Pulmonary artery endothelial cell (primary cell): ENCODE results near the gene TVP23A. TPM values are rescaled to one million over a fixed set of nuclear protein-coding genes. Genes with fewer than 3 reads are reported as not detected.
"Not testable (repeated sequence)": the region's sequence is repeated elsewhere in the genome, so short reads cannot be mapped to it uniquely, and the experiment has no call there.

Experiments
- DNase-seq: peaks from one replicate; pipeline ENCODE4 v3.0.0-alpha.2; 2011; ENCODE audit warnings: low read depth, low spot score
- total RNA-seq: library from RNA; depleted of rRNA; stranded (reverse); fragments of >200 nt; gene quantifications from 2 replicates; pipeline ENCODE4 v1.2.3, GENCODE V29; 2014

TVP23A gene
- total RNA-seq, 1 donor from 2014 or later: not detected

- DNase-seq: no peak
Observed at GRCh38 chr16:10752843-10753523, 65.6 kb downstream of the TVP23A start.

DNA sequence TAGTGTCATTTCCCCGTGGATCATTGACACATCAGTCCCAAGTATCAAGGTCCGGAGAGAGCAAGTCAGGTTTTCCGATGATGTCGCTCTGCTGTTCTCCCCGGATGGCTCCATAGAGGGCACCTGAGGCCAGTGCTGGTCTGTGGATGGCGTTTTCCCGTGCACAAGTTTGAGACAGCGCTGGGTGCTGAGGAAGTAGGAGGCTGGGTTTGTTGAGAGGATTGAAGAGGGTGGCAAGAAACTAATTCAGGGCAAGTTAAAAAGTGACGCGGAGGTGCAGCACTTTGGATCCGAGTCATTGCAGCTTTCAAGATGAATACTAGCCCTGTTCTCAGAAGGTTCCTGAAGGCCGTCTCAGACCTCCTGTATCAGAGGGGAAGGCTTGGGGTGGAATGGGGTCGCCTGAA, 67.3 kb downstream of the TVP23A start:
- DNase-seq: no peak

- no peak for DNase-seq
Observed at GRCh38 chr16:10750793-10751192, 67.8 kb downstream of the TVP23A start.

DNA sequence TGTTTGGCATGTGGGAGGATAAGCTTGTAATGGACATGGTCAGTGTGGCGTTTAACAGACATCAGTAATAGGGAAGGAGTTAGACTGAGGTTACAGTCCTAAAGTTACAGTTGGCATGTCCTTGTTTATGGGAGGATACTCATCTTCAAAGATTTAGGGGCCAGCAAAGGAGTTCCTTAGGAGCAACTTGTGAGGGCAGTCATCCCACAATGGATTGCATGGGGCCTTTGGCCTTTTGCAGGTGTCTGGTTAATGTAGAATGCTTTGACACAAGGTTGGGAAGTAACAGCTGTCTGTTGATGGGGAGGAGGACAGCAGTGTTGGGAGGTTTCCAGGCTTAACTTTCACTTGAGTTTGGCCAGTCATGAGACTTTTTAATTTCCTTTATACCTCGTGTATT, 72.8 kb downstream of the TVP23A start:
- no peak for DNase-seq

GRCh38 chr16:10744370-10745030, 74.1 kb downstream of the TVP23A start:
- no peak for DNase-seq

DNA sequence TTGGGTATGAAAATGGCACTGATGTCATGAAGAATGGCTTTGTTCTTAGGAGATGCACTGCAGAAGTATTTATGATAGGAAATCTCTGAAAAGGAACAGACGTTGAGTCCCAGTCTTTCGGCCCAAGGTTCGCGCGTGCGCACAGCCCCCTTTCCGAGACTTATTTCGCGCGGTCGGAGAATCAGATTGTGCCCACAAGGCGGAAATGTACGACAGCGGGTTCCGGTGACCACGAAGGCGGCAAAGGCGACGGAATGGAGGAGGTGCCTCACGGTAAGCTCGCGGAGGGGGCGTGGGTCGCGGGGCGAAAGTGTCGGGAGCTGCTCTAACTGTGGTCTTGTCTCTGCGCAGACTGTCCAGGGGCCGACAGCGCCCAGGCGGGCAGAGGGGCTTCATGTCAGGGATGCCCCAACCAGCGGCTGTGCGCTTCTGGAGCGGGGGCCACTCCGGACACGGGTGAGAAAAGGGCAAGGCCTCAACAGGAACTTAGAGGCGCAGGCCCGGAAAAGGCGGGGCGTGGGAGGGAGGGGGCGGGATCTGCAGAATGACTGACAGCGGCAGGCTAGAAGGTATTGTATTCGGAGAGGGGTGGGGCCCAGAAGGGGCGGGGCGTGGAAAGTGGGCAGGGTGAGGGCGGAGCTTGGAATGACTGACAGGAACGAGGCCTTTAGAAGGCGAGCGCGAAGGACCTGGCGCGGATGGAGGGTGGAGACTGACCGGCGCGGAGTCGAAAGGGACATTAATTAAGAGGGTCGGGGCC, 74.8 kb downstream of the TVP23A start, which contains the start of gene NUBP1:
Gene NUBP1, plus strand, starts transcription at position 233 of the 760 bp plus-strand sequence. Its CDS starts 22 bp downstream, at position 255.
- DNase-seq: peak; percentile 95

GRCh38 chr16:10743227-10743609, 75.4 kb downstream of the TVP23A start:
- no peak for DNase-seq

DNA sequence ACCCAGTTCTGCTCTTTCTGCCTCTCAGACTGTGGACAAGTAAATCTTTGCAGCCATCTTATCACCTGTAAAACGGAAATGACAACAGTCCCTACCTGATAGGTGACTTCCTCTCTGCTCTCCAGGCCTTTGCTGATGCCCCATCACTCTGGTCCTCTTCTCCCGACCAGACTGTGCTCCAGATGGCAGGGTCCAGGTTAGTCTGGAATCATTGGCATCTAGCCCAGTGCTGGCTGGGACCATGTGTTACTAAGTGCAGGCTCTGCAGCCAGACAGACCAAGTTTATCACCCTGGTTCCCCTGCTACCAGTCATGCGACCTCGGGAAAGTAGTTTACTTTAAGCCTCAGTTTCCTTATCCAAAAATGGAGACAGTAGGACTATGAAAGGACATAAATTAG, 76.8 kb downstream of the TVP23A start:
- no peak for DNase-seq

DNA sequence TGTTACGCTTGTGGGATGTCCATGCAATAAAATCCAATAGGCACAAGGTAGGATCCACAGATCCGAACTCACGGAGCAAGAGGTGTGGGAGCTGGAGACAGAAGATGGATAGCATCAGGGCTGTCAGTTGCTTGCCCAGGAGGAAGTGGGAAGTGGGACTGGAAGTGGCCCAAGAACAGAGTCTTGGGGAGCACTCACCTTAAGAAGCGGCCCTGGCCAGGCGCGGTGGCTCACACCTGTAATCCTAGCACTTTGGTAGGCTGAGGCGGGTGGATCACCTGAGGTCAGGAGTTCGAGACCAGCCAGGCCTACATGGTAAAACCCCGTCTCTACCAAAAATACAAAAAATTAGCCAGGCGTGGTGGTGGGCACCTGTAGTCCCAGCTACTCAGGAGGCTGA, 77.3 kb downstream of the TVP23A start:
- not testable (repeated sequence) for DNase-seq

- DNase-seq: no peak
Observed at GRCh38 chr16:10740845-10741208, 77.8 kb downstream of the TVP23A start.

DNA sequence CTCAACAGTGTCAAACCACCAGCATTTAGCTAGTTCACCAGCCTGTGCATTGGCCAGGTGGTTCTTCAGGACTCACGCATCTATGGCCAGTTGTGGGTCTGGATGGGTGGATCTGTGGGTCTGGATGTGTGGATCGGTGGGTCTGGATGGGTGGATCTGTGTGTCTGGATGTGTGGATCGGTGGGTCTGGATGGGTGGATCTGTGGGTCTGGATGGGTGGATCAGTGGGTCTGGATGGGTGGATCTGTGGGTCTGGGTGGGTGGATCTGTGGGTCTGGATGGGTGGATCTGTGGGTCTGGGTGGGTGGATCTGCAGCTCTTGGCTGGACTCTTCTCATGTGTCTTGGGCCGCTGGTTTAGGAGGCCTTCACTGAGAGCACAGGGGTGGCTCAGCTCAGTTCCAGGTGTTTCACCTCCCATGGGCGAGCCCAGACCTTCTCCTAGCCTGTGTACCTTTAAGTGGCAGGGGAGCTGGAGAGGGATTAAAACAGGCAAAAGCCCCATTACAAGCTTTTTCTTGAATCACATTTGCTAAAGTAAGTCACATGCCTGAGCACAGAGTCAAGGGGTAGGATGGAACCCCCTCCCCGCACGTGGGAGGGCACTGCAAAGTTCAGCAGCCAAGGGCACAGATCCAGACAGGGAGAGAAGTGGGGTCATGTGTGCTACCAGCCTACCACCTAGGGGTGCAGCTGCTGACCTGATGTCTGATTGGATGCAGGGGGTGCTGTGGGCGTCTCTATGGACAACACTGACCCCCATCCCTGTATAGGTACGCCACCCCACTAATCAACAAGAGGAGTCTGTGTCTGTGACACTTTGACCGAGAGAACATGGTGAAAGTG, 78.4 kb downstream of the TVP23A start:
- DNase-seq: no peak

- no peak for DNase-seq
Observed at GRCh38 chr16:10738231-10739077, 80.1 kb downstream of the TVP23A start.

DNA sequence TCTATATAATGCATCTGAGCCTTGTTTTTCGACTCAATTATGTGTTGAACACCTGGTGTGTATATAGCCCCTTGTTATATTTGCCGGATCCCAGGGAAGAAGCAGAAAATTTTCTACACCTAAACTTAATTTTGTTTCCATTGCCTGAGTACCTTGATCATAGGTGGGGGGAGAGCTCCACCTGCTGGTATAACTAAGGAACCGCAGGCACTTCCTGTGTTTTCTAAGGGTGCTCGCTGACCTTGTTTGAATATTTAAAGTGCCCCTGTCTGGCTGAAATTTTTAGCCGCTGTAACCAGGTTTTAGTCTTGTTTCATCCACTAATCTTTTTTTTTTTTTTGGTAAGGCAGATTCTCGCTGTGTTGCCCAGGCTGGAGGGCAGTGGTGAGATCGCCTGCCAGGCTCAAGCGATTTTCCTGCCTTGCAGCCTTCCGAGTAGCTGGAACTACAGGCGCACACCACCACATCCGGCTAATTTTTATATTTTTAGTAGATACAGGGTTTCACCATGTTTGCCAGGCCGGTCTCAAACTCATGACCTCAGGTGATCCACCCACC, 81.4 kb downstream of the TVP23A start:
- no peak for DNase-seq

DNA sequence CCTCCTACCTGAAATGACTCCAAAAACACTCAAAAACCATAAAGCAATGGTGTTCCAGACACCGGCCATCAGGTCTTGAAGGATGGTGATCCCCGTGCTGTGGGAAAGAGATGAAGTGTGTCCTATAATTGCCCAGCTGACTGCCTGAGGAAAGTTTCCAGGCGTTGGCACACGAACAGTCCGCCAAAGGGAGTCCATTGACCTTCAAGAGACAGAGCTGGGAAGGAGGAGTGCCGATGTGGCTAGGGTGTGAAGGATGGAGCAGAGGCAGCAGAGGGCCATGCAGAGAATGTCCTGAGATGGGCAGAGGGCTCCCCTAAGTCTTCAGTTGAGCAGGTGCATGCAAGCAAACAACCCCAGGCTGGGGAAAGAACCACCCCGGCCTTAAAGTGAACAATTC, 86.8 kb downstream of the TVP23A start:
- DNase-seq: no peak

DNA sequence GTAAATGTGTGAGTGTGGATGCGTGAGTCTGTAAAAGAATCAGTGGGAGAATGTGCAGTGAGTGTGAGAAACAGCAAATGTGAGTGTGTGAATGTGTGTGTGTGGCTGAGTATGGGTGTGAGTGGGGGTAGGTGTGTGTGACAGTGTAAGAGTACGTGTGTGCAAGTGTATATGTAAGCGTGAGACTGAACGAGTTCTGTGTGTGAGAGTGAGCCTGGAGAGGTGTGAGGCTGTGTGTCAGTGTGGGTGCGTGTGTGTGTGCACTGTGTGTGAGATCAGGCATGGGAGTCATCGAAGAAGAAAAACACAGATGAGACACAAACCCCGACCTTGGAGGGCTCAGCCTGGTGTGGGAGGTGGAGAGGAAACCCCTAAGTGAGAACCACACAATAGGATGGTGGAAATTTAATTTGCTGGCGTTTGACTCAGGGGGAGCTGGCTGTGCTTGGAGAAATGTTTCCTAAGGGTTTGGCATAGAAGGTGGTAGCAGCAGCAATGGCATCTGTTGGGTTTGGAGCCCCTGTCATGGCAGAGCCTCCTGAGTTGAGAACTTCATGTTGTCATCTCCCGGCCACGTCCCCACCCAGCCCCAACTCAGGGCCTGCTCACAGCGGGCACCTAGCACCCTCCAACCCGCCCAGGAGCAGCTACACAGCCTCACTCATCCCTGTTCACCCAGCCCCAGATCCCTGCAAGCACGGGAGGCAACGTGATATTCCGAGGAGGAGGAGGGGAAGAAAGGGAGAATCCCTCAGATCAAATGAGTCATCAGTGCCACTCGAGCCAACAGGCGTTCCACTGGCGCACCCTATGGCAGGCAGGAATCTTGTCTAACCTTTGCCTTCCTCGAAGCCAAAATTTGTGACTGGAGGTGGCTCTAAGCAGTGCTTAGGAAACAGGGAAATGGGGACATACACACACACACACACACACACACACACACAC, 89.2 kb downstream of the TVP23A start:
- no peak for DNase-seq

DNA sequence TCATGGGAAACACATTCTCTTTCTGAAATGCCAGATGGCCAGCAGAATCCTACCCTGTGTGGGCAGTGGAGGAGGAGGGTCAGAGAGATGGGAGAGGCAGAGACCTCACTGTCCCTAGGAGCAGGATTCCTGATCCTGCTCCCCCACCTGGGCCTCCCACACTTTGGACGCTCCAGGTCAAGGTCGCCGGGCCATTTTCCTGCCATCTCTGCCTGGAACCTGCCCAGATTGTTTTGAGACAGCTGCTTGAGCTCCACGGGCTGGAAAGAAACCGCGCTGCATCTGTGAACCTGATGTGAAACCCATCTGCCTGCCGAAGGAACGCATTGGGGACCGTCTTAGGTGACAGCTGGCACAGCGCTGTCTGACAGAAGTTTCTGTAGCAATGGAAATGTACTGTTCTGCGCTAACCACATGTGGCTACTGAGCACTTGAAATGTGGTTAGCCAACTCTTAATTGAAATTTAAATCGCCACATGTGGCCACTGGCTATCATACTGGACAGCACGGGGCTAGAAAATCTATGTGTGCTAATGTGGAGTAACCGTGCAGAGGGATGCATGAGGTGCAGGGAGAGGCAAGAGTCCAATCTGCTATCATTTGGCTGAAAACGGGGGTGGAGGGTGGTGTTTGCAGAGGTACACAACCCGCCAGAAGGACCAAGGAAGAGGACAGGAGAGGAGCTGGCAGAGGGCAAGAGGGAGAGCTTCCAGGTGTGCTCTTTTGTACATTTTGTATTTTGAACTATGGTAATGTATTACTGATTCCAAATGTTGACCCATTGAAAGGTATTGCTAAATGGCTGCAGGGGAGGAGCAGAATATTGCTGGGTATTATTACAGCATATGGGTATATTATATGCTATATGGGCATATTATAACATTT, 90.3 kb downstream of the TVP23A start:
- DNase-seq: no peak
